GM23338 (cell line): ENCODE data around the gene SMCO2. TPM values are rescaled to one million over a fixed set of nuclear protein-coding genes. Genes with fewer than 3 reads are reported as not detected.

Experiments
- ATAC-seq: fragments of 200-7000 bp; cut with Tn5 transposase; 3 replicates; pipeline ENCODE4 v1.9.1; 2020
- DNase-seq: peaks from one replicate; pipeline ENCODE4 v3.0.0-alpha.2; 2015; ENCODE audit warnings: low spot score
- H2AFZ ChIP-seq: fragments of 200-600 bp; sonication (generic); 2 replicates; pipeline ENCODE4 v1.8.0; 2016; ENCODE audit warnings: antibody characterized with exemption, mild to moderate bottlenecking, moderate library complexity
- H3F3A ChIP-seq: fragments of 200-600 bp; sonication (generic); replicated peaks from 2 replicates; pipeline ENCODE4 v1.8.0; 2017; ENCODE audit warnings: antibody characterized with exemption, mixed run types, low read depth
- H3K27ac ChIP-seq: fragments of 200-600 bp; sonication (generic); 2 replicates; pipeline ENCODE4 v1.6.1; 2016; ENCODE audit warnings: low read depth
- H3K27me3 ChIP-seq: fragments of 200-600 bp; sonication (generic); 2 replicates; pipeline ENCODE4 v1.8.0; 2016; ENCODE audit warnings: mild to moderate bottlenecking, mixed run types, moderate library complexity; ENCODE audit not compliant: insufficient read depth
- H3K36me3 ChIP-seq: fragments of 200-600 bp; sonication (generic); 2 replicates; pipeline ENCODE4 v1.8.0; 2016; ENCODE audit warnings: mild to moderate bottlenecking; ENCODE audit not compliant: insufficient read depth
- H3K4me1 ChIP-seq: fragments of 200-600 bp; sonication (generic); 2 replicates; pipeline ENCODE4 v1.8.0; 2016; ENCODE audit warnings: mild to moderate bottlenecking, moderate library complexity; ENCODE audit not compliant: insufficient read depth
- H3K4me2 ChIP-seq: fragments of 200-600 bp; sonication (generic); 2 replicates; pipeline ENCODE4 v1.7.1; 2017; ENCODE audit warnings: mixed run types
- H3K4me3 ChIP-seq: fragments of 200-600 bp; sonication (generic); 2 replicates; pipeline ENCODE4 v1.6.1; 2016; ENCODE audit warnings: mixed run types
- H3K79me2 ChIP-seq: fragments of 200-600 bp; sonication (generic); replicated peaks from 2 replicates; pipeline ENCODE4 v1.8.0; 2017; ENCODE audit warnings: mild to moderate bottlenecking; ENCODE audit not compliant: insufficient read depth
- H3K9me2 ChIP-seq: fragments of 200-600 bp; sonication (generic); 2 replicates; pipeline ENCODE4 v1.8.0; 2017; ENCODE audit not compliant: insufficient read depth
- H4K20me1 ChIP-seq: fragments of 200-600 bp; sonication (generic); replicated peaks from 2 replicates; pipeline ENCODE4 v1.8.0; 2017; ENCODE audit warnings: mild to moderate bottlenecking; ENCODE audit not compliant: insufficient read depth
- H3K27ac Mint-ChIP-seq: 2 replicates; pipeline ENCODE4 v1.8.0; 2020; ENCODE audit warnings: inconsistent platforms, mild to moderate bottlenecking, moderate library complexity, mixed read lengths
- H3K27me3 Mint-ChIP-seq: 3 replicates; pipeline ENCODE4 v1.8.0; 2022; ENCODE audit warnings: low read depth, mild to moderate bottlenecking, moderate library complexity, mixed read lengths, inconsistent platforms; ENCODE audit not compliant: insufficient read depth, poor library complexity
- H3K36me3 Mint-ChIP-seq: 3 replicates; pipeline ENCODE4 v1.8.0; 2021; ENCODE audit warnings: low read depth, mild to moderate bottlenecking, inconsistent platforms, moderate library complexity, mixed read lengths
- H3K4me1 Mint-ChIP-seq: 3 replicates; pipeline ENCODE4 v1.8.0; 2020; ENCODE audit warnings: mild to moderate bottlenecking, inconsistent platforms, mixed read lengths
- H3K4me3 Mint-ChIP-seq: 3 replicates; pipeline ENCODE4 v1.8.0; 2021; ENCODE audit warnings: moderate library complexity, mild to moderate bottlenecking, inconsistent platforms, mixed read lengths
- H3K9me3 Mint-ChIP-seq: 3 replicates; pipeline ENCODE4 v1.8.0; 2020; ENCODE audit warnings: moderate library complexity, mild to moderate bottlenecking, inconsistent platforms, mixed read lengths
- CREB1 ChIP-seq: fragments of 250-450 bp; sonication (Bioruptor Pico); IDR thresholded peaks from 2 replicates; pipeline ENCODE4 v1.5.0; 2020; ENCODE audit warnings: low read depth, mild to moderate bottlenecking, moderate library complexity
- EZH2 ChIP-seq: fragments of 200-600 bp; sonication (generic); IDR thresholded peaks from one replicate; pipeline ENCODE4 v1.8.0; 2017; ENCODE audit warnings: antibody characterized with exemption, mild to moderate bottlenecking, low read depth; ENCODE audit not compliant: unreplicated experiment
- EZH2phosphoT487 ChIP-seq: fragments of 200-600 bp; sonication (generic); IDR thresholded peaks from one replicate; pipeline ENCODE4 v1.8.1; 2018; ENCODE audit warnings: antibody characterized with exemption; ENCODE audit not compliant: unreplicated experiment
- STAT1 ChIP-seq: IDR thresholded peaks from one replicate; pipeline ENCODE4 v1.6.1; 2016; ENCODE audit warnings: antibody characterized with exemption; ENCODE audit not compliant: unreplicated experiment
- ZNF114 ChIP-seq: fragments of 250-450 bp; sonication (Bioruptor Pico); IDR thresholded peaks from 2 replicates; pipeline ENCODE4 v1.5.0; 2020; ENCODE audit warnings: mild to moderate bottlenecking, moderate library complexity
- ZNF331 ChIP-seq: fragments of 250-450 bp; sonication (Bioruptor Pico); IDR thresholded peaks from 2 replicates; pipeline ENCODE4 v1.5.0; 2020; ENCODE audit warnings: low read depth, mild to moderate bottlenecking, moderate library complexity
- polyA plus RNA-seq: library from polyadenylated mRNA; unstranded; fragments of >200 nt; fragmentation: Nextera tagmentation; extraction: Ambion mirVana; gene quantifications from 2 replicates; pipeline ENCODE4 v1.2.1, GENCODE V29; 2016
- total RNA-seq: library from RNA; depleted of rRNA; stranded (reverse); fragments of >200 nt; shearing (Covaris generic); gene quantifications from 2 replicates; pipeline ENCODE4 v1.2.3, GENCODE V29; 2014
- TF ChIP-seq, protein P1 (sequence below), 2 experiments: fragments of 200-600 bp in 1 of 2; sonication (generic) in 1 of 2; conservative IDR thresholded peaks; 2 replicates each; pipeline versions ENCODE4 v1.5.1 to v1.6.1; 2016 to 2017; ENCODE audit warnings: antibody characterized with exemption in 2 of 2, low read depth in 2 of 2, mild to moderate bottlenecking in 2 of 2, moderate library complexity in 1 of 2
- TF ChIP-seq, protein P2 (sequence below): IDR thresholded peaks from 2 replicates; pipeline ENCODE4 v1.6.1; 2016; ENCODE audit warnings: antibody characterized with exemption
- TF ChIP-seq, protein P3 (sequence below): fragments of 250-450 bp; sonication (Bioruptor Pico); IDR thresholded peaks from 2 replicates; pipeline ENCODE4 v1.5.0; 2020; ENCODE audit warnings: mild to moderate bottlenecking, moderate library complexity

The SMCO2 gene
- total and polyA plus RNA-seq, 2 experiments from 2014 or later = 0.86 TPM; not detected in 1

- ATAC-seq (no peak), DNase-seq (no peak)
- peaks cover 47% of the 10 kb centered on the region for H3K4me1 Mint-ChIP-seq
- H3K27me3 Mint-ChIP-seq = peaks cover 3% of the 10 kb centered on the region
- H3K4me3 ChIP-seq = no peak overlapping the region
- H3K36me3 ChIP-seq = no peaks in the 10 kb centered on the region
- no peak overlapping the region for H3K27ac Mint-ChIP-seq
- no peak overlapping the region for H2AFZ ChIP-seq
- no peaks in the 10 kb centered on the region for H3K9me2 ChIP-seq
- H3K4me3 Mint-ChIP-seq = no peak overlapping the region
- no peaks in the 10 kb centered on the region for H3K27me3 ChIP-seq
- H3K4me1 ChIP-seq = peaks cover 20% of the 10 kb centered on the region
- no peaks in the 10 kb centered on the region for H3F3A ChIP-seq
- peaks cover 13% of the 10 kb centered on the region for H4K20me1 ChIP-seq
- H3K36me3 Mint-ChIP-seq = no peaks in the 10 kb centered on the region
- H3K79me2 ChIP-seq = peaks cover 31% of the 10 kb centered on the region
- H3K9me3 Mint-ChIP-seq = no peaks in the 10 kb centered on the region
- TF ChIP-seq ZNF331 (CRISPR knock-in tag) (no peak), ZNF114 (CRISPR knock-in tag) (no peak), EZH2 (no peak), CREB1 (CRISPR knock-in tag) (no peak), STAT1 (no peak), EZH2phosphoT487 (no peak)
- TF ChIP-seq, protein P1, sequence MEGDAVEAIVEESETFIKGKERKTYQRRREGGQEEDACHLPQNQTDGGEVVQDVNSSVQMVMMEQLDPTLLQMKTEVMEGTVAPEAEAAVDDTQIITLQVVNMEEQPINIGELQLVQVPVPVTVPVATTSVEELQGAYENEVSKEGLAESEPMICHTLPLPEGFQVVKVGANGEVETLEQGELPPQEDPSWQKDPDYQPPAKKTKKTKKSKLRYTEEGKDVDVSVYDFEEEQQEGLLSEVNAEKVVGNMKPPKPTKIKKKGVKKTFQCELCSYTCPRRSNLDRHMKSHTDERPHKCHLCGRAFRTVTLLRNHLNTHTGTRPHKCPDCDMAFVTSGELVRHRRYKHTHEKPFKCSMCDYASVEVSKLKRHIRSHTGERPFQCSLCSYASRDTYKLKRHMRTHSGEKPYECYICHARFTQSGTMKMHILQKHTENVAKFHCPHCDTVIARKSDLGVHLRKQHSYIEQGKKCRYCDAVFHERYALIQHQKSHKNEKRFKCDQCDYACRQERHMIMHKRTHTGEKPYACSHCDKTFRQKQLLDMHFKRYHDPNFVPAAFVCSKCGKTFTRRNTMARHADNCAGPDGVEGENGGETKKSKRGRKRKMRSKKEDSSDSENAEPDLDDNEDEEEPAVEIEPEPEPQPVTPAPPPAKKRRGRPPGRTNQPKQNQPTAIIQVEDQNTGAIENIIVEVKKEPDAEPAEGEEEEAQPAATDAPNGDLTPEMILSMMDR (conservative IDR thresholded peaks at IDR 0.05; ENCODE audit: low read depth in 2 of 2) = no peak
- TF ChIP-seq, protein P2, sequence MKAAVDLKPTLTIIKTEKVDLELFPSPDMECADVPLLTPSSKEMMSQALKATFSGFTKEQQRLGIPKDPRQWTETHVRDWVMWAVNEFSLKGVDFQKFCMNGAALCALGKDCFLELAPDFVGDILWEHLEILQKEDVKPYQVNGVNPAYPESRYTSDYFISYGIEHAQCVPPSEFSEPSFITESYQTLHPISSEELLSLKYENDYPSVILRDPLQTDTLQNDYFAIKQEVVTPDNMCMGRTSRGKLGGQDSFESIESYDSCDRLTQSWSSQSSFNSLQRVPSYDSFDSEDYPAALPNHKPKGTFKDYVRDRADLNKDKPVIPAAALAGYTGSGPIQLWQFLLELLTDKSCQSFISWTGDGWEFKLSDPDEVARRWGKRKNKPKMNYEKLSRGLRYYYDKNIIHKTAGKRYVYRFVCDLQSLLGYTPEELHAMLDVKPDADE = no peak
- TF ChIP-seq, protein P3, sequence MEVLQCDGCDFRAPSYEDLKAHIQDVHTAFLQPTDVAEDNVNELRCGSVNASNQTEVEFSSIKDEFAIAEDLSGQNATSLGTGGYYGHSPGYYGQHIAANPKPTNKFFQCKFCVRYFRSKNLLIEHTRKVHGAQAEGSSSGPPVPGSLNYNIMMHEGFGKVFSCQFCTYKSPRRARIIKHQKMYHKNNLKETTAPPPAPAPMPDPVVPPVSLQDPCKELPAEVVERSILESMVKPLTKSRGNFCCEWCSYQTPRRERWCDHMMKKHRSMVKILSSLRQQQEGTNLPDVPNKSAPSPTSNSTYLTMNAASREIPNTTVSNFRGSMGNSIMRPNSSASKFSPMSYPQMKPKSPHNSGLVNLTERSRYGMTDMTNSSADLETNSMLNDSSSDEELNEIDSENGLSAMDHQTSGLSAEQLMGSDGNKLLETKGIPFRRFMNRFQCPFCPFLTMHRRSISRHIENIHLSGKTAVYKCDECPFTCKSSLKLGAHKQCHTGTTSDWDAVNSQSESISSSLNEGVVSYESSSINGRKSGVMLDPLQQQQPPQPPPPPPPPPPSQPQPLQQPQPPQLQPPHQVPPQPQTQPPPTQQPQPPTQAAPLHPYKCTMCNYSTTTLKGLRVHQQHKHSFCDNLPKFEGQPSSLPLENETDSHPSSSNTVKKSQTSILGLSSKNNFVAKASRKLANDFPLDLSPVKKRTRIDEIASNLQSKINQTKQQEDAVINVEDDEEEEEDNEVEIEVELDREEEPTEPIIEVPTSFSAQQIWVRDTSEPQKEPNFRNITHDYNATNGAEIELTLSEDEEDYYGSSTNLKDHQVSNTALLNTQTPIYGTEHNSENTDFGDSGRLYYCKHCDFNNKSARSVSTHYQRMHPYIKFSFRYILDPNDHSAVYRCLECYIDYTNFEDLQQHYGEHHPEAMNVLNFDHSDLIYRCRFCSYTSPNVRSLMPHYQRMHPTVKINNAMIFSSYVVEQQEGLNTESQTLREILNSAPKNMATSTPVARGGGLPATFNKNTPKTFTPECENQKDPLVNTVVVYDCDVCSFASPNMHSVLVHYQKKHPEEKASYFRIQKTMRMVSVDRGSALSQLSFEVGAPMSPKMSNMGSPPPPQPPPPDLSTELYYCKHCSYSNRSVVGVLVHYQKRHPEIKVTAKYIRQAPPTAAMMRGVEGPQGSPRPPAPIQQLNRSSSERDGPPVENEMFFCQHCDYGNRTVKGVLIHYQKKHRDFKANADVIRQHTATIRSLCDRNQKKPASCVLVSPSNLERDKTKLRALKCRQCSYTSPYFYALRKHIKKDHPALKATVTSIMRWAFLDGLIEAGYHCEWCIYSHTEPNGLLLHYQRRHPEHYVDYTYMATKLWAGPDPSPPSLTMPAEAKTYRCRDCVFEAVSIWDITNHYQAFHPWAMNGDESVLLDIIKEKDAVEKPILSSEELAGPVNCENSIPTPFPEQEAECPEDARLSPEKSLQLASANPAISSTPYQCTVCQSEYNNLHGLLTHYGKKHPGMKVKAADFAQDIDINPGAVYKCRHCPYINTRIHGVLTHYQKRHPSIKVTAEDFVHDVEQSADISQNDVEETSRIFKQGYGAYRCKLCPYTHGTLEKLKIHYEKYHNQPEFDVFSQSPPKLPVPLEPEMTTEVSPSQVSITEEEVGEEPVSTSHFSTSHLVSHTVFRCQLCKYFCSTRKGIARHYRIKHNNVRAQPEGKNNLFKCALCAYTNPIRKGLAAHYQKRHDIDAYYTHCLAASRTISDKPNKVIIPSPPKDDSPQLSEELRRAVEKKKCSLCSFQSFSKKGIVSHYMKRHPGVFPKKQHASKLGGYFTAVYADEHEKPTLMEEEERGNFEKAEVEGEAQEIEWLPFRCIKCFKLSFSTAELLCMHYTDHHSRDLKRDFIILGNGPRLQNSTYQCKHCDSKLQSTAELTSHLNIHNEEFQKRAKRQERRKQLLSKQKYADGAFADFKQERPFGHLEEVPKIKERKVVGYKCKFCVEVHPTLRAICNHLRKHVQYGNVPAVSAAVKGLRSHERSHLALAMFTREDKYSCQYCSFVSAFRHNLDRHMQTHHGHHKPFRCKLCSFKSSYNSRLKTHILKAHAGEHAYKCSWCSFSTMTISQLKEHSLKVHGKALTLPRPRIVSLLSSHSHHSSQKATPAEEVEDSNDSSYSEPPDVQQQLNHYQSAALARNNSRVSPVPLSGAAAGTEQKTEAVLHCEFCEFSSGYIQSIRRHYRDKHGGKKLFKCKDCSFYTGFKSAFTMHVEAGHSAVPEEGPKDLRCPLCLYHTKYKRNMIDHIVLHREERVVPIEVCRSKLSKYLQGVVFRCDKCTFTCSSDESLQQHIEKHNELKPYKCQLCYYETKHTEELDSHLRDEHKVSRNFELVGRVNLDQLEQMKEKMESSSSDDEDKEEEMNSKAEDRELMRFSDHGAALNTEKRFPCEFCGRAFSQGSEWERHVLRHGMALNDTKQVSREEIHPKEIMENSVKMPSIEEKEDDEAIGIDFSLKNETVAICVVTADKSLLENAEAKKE (CRISPR knock-in tag) = no peak
- no peak overlapping the region for H3K27ac ChIP-seq
- H3K4me2 ChIP-seq = no peak overlapping the region
These were observed 104.1 kb downstream of the SMCO2 start for GRCh38 chr12:27550653-27550975.
